GM12865 (cell line): ENCODE data around the gene TAX1BP3.

ENCODE experiments used
- DNase-seq: peaks from one replicate; pipeline ENCODE4 v3.0.0; 2010; ENCODE audit warnings: low read depth
- H3K4me3 ChIP-seq: 2 replicates; pipeline ENCODE4 v1.5.1; 2011; ENCODE audit warnings: mild to moderate bottlenecking, low read depth, low read length, control low read depth
- CTCF ChIP-seq: IDR thresholded peaks from 2 replicates; pipeline ENCODE4 v1.5.1; 2011; ENCODE audit warnings: low read length, control low read depth, low read depth, inconsistent platforms; ENCODE audit not compliant: insufficient read depth; ENCODE audit errors: missing control alignments

The TAX1BP3 gene

GRCh38 chr17:3693141-3693540, 24.8 kb upstream of the TAX1BP3 start:
- peak overlapping the region; percentile 81 for H3K4me3 ChIP-seq
- no peak for DNase-seq
- no peak for TF ChIP-seq CTCF

- no peak for DNase-seq
- peak; percentile 3 for TF ChIP-seq CTCF
- H3K4me3 ChIP-seq: no peak overlapping the region
Observed at GRCh38 chr17:3692346-3692745, 24.0 kb upstream of the TAX1BP3 start.

GRCh38 chr17:3691617-3692067, 23.3 kb upstream of the TAX1BP3 start:
- TF ChIP-seq CTCF: peak; percentile 20
- DNase-seq: no peak
- no peak overlapping the region for H3K4me3 ChIP-seq

GRCh38 chr17:3690094-3690715, 21.8 kb upstream of the TAX1BP3 start:
- no peak for DNase-seq
- TF ChIP-seq CTCF: no peak
- no peak overlapping the region for H3K4me3 ChIP-seq

GRCh38 chr17:3689262-3690093, 21.1 kb upstream of the TAX1BP3 start:
- DNase-seq: no peak
- H3K4me3 ChIP-seq: no peak overlapping the region
- no peak for TF ChIP-seq CTCF

GRCh38 chr17:3688852-3689261, 20.5 kb upstream of the TAX1BP3 start:
- no peak for TF ChIP-seq CTCF
- no peak overlapping the region for H3K4me3 ChIP-seq
- DNase-seq: no peak
